SK-N-SH (cell line): ENCODE data around the gene CYP20A1.

Experiments
- ELF1 ChIP-seq: IDR thresholded peaks from 2 replicates; pipeline ENCODE4 v1.4.0; 2012
- FOXM1 ChIP-seq: IDR thresholded peaks from 2 replicates; pipeline ENCODE4 v1.4.0; 2012; ENCODE audit warnings: low read depth, mild to moderate bottlenecking
- NRF1 ChIP-seq: IDR thresholded peaks from 2 replicates; pipeline ENCODE4 v1.6.1; 2012; ENCODE audit warnings: low read depth, mild to moderate bottlenecking, low read length
- TCF12 ChIP-seq: IDR thresholded peaks from 2 replicates; pipeline ENCODE4 v1.4.0; 2012
- TF ChIP-seq, protein P1 (sequence below): fragments of 200-600 bp; sonication (generic); IDR thresholded peaks from 2 replicates; pipeline ENCODE4 v1.6.1; 2017; ENCODE audit warnings: antibody characterized with exemption, mild to moderate bottlenecking, moderate library complexity
- TF ChIP-seq, protein P2 (sequence below): IDR thresholded peaks from 2 replicates; pipeline ENCODE4 v1.4.0; 2012; ENCODE audit warnings: low read depth
- TF ChIP-seq, protein P3 (sequence below): fragments of 150-350 bp; IDR thresholded peaks from 2 replicates; pipeline ENCODE4 v1.6.1; 2017; ENCODE audit warnings: antibody characterized with exemption, low read length, low read depth, borderline replicate concordance

DNA sequence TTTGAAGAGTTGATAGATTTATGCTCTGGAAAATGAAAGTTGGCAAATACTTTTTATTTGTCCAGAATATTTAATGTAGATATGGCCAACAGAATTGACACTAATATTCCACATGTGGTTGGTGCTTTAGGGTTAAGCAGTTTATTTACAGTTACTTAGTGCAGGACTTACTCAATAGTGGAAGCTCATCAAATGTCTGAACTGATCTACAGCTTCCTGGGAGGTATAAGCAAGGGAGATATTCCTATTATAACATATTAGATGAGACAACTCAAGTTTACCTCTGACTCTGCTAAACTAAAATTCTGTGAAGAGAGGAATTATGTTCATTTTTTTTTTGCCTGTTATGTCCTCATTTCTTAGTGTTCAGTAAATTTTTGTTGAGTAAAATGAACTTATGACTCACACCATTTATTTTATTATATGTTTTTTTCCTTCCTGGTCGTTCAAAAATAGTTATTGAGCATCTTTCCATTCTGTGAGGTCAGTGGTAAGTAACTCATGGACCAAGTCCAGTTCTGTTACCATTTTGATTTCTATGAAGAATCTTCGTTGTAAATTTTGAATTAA lies 103.0 kb downstream of the CYP20A1 start:
- no peak for TF ChIP-seq NRF1
- TF ChIP-seq, protein P1, sequence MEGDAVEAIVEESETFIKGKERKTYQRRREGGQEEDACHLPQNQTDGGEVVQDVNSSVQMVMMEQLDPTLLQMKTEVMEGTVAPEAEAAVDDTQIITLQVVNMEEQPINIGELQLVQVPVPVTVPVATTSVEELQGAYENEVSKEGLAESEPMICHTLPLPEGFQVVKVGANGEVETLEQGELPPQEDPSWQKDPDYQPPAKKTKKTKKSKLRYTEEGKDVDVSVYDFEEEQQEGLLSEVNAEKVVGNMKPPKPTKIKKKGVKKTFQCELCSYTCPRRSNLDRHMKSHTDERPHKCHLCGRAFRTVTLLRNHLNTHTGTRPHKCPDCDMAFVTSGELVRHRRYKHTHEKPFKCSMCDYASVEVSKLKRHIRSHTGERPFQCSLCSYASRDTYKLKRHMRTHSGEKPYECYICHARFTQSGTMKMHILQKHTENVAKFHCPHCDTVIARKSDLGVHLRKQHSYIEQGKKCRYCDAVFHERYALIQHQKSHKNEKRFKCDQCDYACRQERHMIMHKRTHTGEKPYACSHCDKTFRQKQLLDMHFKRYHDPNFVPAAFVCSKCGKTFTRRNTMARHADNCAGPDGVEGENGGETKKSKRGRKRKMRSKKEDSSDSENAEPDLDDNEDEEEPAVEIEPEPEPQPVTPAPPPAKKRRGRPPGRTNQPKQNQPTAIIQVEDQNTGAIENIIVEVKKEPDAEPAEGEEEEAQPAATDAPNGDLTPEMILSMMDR = no peak
- TF ChIP-seq, protein P2, sequence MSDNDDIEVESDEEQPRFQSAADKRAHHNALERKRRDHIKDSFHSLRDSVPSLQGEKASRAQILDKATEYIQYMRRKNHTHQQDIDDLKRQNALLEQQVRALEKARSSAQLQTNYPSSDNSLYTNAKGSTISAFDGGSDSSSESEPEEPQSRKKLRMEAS = no peak
- TF ChIP-seq, protein P3, sequence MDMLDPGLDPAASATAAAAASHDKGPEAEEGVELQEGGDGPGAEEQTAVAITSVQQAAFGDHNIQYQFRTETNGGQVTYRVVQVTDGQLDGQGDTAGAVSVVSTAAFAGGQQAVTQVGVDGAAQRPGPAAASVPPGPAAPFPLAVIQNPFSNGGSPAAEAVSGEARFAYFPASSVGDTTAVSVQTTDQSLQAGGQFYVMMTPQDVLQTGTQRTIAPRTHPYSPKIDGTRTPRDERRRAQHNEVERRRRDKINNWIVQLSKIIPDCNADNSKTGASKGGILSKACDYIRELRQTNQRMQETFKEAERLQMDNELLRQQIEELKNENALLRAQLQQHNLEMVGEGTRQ = no peak
- TF ChIP-seq TCF12 = no peak
- no peak for TF ChIP-seq ELF1
- TF ChIP-seq FOXM1 = no peak
